ENCODE measurements around the gene FAM117B.

Gene FAM117B

GRCh38 chr2:202814226-202814625, 179.5 kb downstream of the FAM117B start:
- no peak for DNase-seq (ENCODE audit: low spot score)
- TF ChIP-seq, protein P1, sequence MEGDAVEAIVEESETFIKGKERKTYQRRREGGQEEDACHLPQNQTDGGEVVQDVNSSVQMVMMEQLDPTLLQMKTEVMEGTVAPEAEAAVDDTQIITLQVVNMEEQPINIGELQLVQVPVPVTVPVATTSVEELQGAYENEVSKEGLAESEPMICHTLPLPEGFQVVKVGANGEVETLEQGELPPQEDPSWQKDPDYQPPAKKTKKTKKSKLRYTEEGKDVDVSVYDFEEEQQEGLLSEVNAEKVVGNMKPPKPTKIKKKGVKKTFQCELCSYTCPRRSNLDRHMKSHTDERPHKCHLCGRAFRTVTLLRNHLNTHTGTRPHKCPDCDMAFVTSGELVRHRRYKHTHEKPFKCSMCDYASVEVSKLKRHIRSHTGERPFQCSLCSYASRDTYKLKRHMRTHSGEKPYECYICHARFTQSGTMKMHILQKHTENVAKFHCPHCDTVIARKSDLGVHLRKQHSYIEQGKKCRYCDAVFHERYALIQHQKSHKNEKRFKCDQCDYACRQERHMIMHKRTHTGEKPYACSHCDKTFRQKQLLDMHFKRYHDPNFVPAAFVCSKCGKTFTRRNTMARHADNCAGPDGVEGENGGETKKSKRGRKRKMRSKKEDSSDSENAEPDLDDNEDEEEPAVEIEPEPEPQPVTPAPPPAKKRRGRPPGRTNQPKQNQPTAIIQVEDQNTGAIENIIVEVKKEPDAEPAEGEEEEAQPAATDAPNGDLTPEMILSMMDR (IDR thresholded peaks at IDR 0.05; ENCODE audit: extremely low read depth, missing control alignments): no peak

DNA sequence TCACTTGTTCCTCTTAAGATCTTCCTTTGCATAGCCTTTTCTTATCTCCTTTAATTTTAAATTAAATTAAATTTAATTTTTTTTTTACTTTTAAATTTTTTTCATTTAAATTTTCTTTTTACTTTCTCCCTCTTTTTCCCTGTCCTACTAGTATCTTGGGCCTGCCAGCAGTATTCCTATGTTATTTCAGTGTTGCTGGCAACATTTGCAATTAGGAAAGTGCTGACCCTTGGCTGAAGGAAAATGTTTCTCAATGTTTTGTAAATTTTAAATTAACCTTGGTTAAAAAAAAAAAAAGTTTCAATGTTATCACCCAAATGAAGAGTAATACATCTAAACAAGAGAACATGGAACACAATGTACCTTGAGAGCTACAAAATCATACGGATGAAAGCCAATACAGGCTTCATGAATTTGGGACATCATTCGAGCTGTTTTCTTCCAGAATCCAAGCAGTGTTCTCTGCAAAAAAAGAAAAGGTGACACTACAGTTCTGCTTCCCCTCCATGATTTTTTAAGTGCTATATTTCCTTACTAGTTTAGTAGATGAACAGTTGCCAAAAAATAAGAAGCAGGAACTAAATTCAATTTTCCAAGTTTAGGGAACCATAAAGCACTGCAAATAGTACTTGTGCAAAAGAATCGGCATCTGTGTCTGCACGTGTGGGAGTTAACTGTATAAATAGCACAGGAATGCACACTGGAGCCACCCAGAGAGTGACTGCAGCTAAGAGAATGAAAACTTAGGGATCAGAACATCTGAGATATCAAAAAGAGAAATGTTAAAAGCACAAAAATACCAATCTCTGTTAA, 181.0 kb downstream of the FAM117B start:
- TF ChIP-seq, protein P1 (IDR thresholded peaks at IDR 0.05; ENCODE audit: extremely low read depth, missing control alignments): no peak
- DNase-seq (ENCODE audit: low spot score): no peak

- DNase-seq (ENCODE audit: low spot score): no peak
- TF ChIP-seq, protein P1 (IDR thresholded peaks at IDR 0.05; ENCODE audit: extremely low read depth, missing control alignments): no peak
These were observed 183.0 kb downstream of the FAM117B start for GRCh38 chr2:202817771-202818170.

- TF ChIP-seq, protein P1 (IDR thresholded peaks at IDR 0.05; ENCODE audit: extremely low read depth, missing control alignments): no peak
- DNase-seq (ENCODE audit: low spot score): no peak
These were observed 183.6 kb downstream of the FAM117B start for GRCh38 chr2:202818321-202818720.

Data from GM20000 (cell line).